NCI-H2029 (cell line): ENCODE data around the gene ZNF30.
"Not testable (repeated sequence)": the region's sequence is repeated elsewhere in the genome, so short reads cannot be mapped to it uniquely, and the experiment has no call there.

Experiments
- DNase-seq: peaks from one replicate; lab custom pipeline; 2025; lab: John Stamatoyannopoulos, UW

ZNF30 gene

GRCh38 chr19:34985249-34986022 is 58.7 kb downstream of the ZNF30 start:
- no peak for DNase-seq

- DNase-seq, result no peak
Observed at GRCh38 chr19:34988119-34988518, 61.4 kb downstream of the ZNF30 start.

GRCh38 chr19:34989298-34989697 is 62.6 kb downstream of the ZNF30 start:
- no peak for DNase-seq

- no peak for DNase-seq
Observed at GRCh38 chr19:34990578-34991192, 64.0 kb downstream of the ZNF30 start.

- DNase-seq, result no peak
Observed at GRCh38 chr19:34991542-34992333, 65.0 kb downstream of the ZNF30 start.

- DNase-seq, result not testable (repeated sequence)
Observed at GRCh38 chr19:34992582-34992981, 65.9 kb downstream of the ZNF30 start.

GRCh38 chr19:34994286-34994642 is 67.6 kb downstream of the ZNF30 start:
- no peak for DNase-seq
